Measurements from ENCODE around the gene TPM1. TPM values are rescaled to one million over a fixed set of nuclear protein-coding genes. Genes with fewer than 3 reads are reported as not detected.
"Not testable (repeated sequence)": the region's sequence is repeated elsewhere in the genome, so short reads cannot be mapped to it uniquely, and the experiment has no call there.

The TPM1 gene
- total RNA-seq, 1 experiment from 2014 or later: 1,245 TPM

GRCh38 chr15:63099581-63099980 is 57.0 kb downstream of the TPM1 start:
- not testable (repeated sequence) for H3K36me3 ChIP-seq; H3K9me3 ChIP-seq (replicated peaks); H3K4me3 ChIP-seq; H3K27ac ChIP-seq; DNase-seq (ENCODE audit: low read depth in 1 of 2, low spot score in 2 of 2); H3K27me3 ChIP-seq (replicated peaks)
- H3K4me1 ChIP-seq (replicated peaks): peaks cover 39% of the 10 kb centered on the region

- DNase-seq (ENCODE audit: low read depth in 1 of 2, low spot score in 2 of 2): peak in 1 of 2 experiments; percentile 21
- Histone ChIP-seq H3K27ac (no peak overlapping the region), H3K27me3 (replicated peaks) (no peaks in the 10 kb centered on the region), H3K36me3 (no peaks in the 10 kb centered on the region), H3K4me3 (no peak overlapping the region), H3K9me3 (replicated peaks) (0 out of 2 replicates have a peak, but pooled peaks cover 3% of the 10 kb centered on the region), H3K4me1 (replicated peaks) (peaks cover 15% of the 10 kb centered on the region)
Measured at GRCh38 chr15:63103416-63103815, 60.9 kb downstream of the TPM1 start.

DNA sequence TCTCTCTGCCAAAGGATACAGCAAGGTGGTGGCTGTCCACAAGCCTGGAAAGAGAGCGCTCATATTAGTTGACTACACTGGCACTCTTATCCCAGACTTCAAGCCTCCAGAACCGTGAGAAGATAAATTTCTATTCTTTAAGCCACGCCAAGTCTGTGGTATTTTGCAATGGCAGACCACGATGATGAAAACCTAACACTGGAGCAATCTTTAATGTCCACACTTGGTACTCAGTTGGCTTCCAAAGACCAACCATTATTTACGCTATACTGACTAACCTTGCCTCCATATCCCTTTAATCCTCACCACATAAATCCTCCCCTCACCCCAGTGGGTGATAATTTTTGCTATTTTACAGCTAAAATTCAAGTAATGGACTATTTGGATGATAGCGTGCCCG is 62.2 kb downstream of the TPM1 start:
- H3K27me3 ChIP-seq (replicated peaks): no peaks in the 10 kb centered on the region
- H3K36me3 ChIP-seq: no peaks in the 10 kb centered on the region
- no peak overlapping the region for H3K4me3 ChIP-seq
- 0 out of 2 replicates have a peak, but pooled peaks cover 3% of the 10 kb centered on the region for H3K9me3 ChIP-seq (replicated peaks)
- peaks cover 27% of the 10 kb centered on the region for H3K4me1 ChIP-seq (replicated peaks)
- no peak overlapping the region for H3K27ac ChIP-seq
- peak in 1 of 2 experiments; percentile 12 for DNase-seq (ENCODE audit: low read depth in 1 of 2, low spot score in 2 of 2)

GRCh38 chr15:63105354-63105753 is 62.8 kb downstream of the TPM1 start:
- not testable (repeated sequence) for DNase-seq (ENCODE audit: low read depth in 1 of 2, low spot score in 2 of 2); H3K9me3 ChIP-seq (replicated peaks); H3K27ac ChIP-seq; H3K27me3 ChIP-seq (replicated peaks); H3K36me3 ChIP-seq; H3K4me3 ChIP-seq
- peaks cover 27% of the 10 kb centered on the region for H3K4me1 ChIP-seq (replicated peaks)

GRCh38 chr15:63107895-63108546 is 65.5 kb downstream of the TPM1 start:
- Histone ChIP-seq H3K27ac (peak overlapping the region; percentile 87), H3K9me3 (replicated peaks) (no peaks in the 10 kb centered on the region)
- DNase-seq (ENCODE audit: low read depth in 1 of 2, low spot score in 2 of 2): peak; percentile 97 to 100

DNA sequence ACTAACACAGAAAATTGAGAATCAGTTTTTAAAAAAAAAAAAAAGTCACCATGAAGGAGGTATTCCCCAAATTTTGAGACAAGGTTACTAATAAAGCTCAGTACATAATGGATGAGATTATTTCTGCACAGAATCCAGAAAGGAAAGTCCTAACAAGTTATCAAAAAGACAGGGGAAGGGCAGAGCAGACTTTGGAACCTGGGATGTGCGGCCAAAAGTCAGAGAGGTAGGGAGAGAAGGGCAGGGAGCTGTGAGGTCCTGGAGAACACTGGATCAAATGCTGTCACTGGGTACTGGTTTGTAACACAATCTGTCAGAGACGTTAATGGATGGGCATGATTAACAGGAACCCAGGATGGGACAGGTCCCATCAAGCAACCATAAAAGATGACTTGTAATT is 67.0 kb downstream of the TPM1 start:
- DNase-seq (ENCODE audit: low read depth in 1 of 2, low spot score in 2 of 2): no peak
- no peaks in the 10 kb centered on the region for H3K27me3 ChIP-seq (replicated peaks)
- H3K9me3 ChIP-seq (replicated peaks): no peaks in the 10 kb centered on the region
- H3K27ac ChIP-seq: peak overlapping the region; percentile 87
- H3K36me3 ChIP-seq: no peaks in the 10 kb centered on the region
- peaks cover 48% of the 10 kb centered on the region for H3K4me1 ChIP-seq (replicated peaks)
- H3K4me3 ChIP-seq: no peak overlapping the region

More at GRCh38 chr15:63107895-63108546, 65.5 kb downstream of the TPM1 start:
- Histone ChIP-seq H3K4me1 (replicated peaks) (peaks cover 36% of the 10 kb centered on the region), H3K27me3 (replicated peaks) (no peaks in the 10 kb centered on the region), H3K36me3 (no peaks in the 10 kb centered on the region), H3K4me3 (no peak overlapping the region)

DNA sequence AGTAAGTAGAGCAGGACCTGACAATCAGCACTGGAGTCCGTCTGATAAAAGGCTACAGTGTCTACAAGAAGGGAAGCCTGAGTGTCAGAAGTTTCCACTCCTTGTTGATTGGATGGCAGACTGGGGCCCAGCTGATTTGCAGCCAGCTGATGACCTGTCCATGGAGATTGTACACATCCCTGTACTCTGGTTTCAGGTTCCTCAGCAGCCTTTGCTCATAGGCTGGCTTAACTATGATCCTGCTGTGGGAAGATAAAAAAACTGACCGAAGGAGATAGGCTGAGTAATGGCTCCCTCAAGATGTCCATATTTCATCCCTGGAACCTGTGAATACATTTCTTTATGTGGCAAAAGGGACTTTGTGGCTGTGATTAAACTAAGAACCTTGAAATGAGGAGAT is 67.4 kb downstream of the TPM1 start:
- Histone ChIP-seq H3K4me1 (replicated peaks) (peaks cover 52% of the 10 kb centered on the region), H3K36me3 (no peaks in the 10 kb centered on the region), H3K4me3 (no peak overlapping the region), H3K9me3 (replicated peaks) (no peaks in the 10 kb centered on the region), H3K27me3 (replicated peaks) (no peaks in the 10 kb centered on the region), H3K27ac (no peak overlapping the region)
- DNase-seq (ENCODE audit: low read depth in 1 of 2, low spot score in 2 of 2): no peak

GRCh38 chr15:63110428-63111026 is 68.0 kb downstream of the TPM1 start:
- DNase-seq (ENCODE audit: low read depth in 1 of 2, low spot score in 2 of 2): no peak
- Histone ChIP-seq H3K27ac (no peak overlapping the region), H3K9me3 (replicated peaks) (no peaks in the 10 kb centered on the region), H3K4me1 (replicated peaks) (peaks cover 52% of the 10 kb centered on the region), H3K27me3 (replicated peaks) (no peaks in the 10 kb centered on the region), H3K4me3 (no peak overlapping the region), H3K36me3 (no peaks in the 10 kb centered on the region)

- H3K27ac ChIP-seq: no peak overlapping the region
- no peak overlapping the region for H3K4me3 ChIP-seq
- no peaks in the 10 kb centered on the region for H3K36me3 ChIP-seq
- peaks cover 56% of the 10 kb centered on the region for H3K4me1 ChIP-seq (replicated peaks)
- no peaks in the 10 kb centered on the region for H3K9me3 ChIP-seq (replicated peaks)
- H3K27me3 ChIP-seq (replicated peaks): no peaks in the 10 kb centered on the region
- no peak for DNase-seq (ENCODE audit: low read depth in 1 of 2, low spot score in 2 of 2)
Measured at GRCh38 chr15:63111481-63111880, 68.9 kb downstream of the TPM1 start.

GRCh38 chr15:63112871-63113270 is 70.3 kb downstream of the TPM1 start:
- H3K4me3 ChIP-seq: no peak overlapping the region
- H3K9me3 ChIP-seq (replicated peaks): no peaks in the 10 kb centered on the region
- DNase-seq (ENCODE audit: low read depth in 1 of 2, low spot score in 2 of 2): no peak
- peak overlapping the region; percentile 50; the same call in 1 of the 2 replicates for H3K27ac ChIP-seq
- H3K27me3 ChIP-seq (replicated peaks): no peaks in the 10 kb centered on the region
- peaks cover 53% of the 10 kb centered on the region for H3K4me1 ChIP-seq (replicated peaks)
- no peaks in the 10 kb centered on the region for H3K36me3 ChIP-seq

DNA sequence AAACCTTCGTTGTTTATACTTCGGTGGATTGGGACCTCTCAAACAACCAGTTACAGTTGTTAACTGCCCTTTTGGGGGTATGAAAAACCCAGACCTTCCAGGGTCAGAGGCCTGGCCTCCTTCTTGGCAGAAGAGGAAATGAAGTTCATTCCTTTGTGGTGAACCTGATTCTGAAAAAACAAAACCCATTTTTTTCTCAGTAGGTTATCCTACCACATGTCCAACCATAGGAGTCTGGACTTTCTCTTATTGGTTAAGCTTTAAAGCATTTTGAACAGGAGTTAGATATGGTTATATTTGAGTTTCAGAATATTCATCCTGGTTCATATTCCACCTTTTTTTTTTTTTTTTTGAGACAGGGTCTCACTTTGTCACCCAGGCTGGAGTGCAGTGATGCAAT is 71.9 kb downstream of the TPM1 start:
- H3K27ac ChIP-seq: 0 out of 2 replicates have a peak overlapping the region, but pooled peaks have one; percentile 16
- H3K4me1 ChIP-seq (replicated peaks): peaks cover 41% of the 10 kb centered on the region
- H3K36me3 ChIP-seq: no peaks in the 10 kb centered on the region
- no peak overlapping the region for H3K4me3 ChIP-seq
- no peak for DNase-seq (ENCODE audit: low read depth in 1 of 2, low spot score in 2 of 2)
- H3K9me3 ChIP-seq (replicated peaks): peaks cover under 1% of the 10 kb centered on the region; the same call in 1 of the 2 replicates
- no peaks in the 10 kb centered on the region for H3K27me3 ChIP-seq (replicated peaks)

Other genes with a start within 250 kb of the TPM1 start
- gene LACTB, start 79.1 kb downstream of the TPM1 start, total RNA-seq (2014; rRNA removed; shearing (Covaris generic)): 71.8 and 100 TPM in 2 replicates
- gene RPS27L, start 114.7 kb downstream of the TPM1 start, total RNA-seq (2014; rRNA removed; shearing (Covaris generic)): 122 and 148 TPM in 2 replicates
- gene RAB8B, start 146.9 kb downstream of the TPM1 start, total RNA-seq (2014; rRNA removed; shearing (Covaris generic)): 66.8 and 75.1 TPM in 2 replicates
- gene APH1B, start 234.9 kb downstream of the TPM1 start, total RNA-seq (2014; rRNA removed; shearing (Covaris generic)): 24.1 and 26.8 TPM in 2 replicates